Coronary artery (tissue), 2 donors: ENCODE results near the gene OR1Q1.

Source experiments
- DNase-seq: peaks from one replicate; pipeline ENCODE4 v3.0.0-alpha.2; 2017; ENCODE audit warnings: low spot score
- H3K27ac ChIP-seq, 2 donors: fragments of 200-600 bp; sonication (generic); one replicate each; pipeline ENCODE4 v1.5.1; 2016 to 2019
- H3K4me3 ChIP-seq: fragments of 200-600 bp; sonication (generic); 2 replicates; pipeline ENCODE4 v1.5.1; 2016; ENCODE audit warnings: mild to moderate bottlenecking, moderate library complexity
- TF ChIP-seq, protein P1 (sequence below): fragments of 200-600 bp; sonication (generic); IDR thresholded peaks from one replicate; pipeline ENCODE4 v1.5.1; 2019; ENCODE audit warnings: antibody characterized with exemption

OR1Q1 gene

DNA sequence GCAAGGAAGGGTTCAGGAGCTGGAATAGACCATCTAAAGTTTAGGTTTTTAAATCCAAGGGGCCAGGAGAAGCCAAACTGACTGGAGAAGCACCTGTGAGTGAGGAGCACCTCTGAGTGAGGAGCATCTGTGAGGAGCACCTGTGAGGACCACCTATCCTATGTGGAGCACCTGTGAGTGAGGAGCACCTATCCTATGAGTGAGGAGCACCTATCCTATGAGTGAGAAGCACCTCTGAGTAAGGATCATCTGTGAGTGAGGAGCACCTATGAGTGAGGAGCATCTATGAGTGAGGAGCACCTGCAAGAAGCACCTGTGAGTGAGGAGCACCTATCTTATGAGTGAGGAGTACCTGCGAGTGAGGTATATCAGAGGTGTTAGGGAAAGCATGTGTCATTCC lies 8.0 kb upstream of the OR1Q1 start:
- DNase-seq, result no peak
- TF ChIP-seq, protein P1, sequence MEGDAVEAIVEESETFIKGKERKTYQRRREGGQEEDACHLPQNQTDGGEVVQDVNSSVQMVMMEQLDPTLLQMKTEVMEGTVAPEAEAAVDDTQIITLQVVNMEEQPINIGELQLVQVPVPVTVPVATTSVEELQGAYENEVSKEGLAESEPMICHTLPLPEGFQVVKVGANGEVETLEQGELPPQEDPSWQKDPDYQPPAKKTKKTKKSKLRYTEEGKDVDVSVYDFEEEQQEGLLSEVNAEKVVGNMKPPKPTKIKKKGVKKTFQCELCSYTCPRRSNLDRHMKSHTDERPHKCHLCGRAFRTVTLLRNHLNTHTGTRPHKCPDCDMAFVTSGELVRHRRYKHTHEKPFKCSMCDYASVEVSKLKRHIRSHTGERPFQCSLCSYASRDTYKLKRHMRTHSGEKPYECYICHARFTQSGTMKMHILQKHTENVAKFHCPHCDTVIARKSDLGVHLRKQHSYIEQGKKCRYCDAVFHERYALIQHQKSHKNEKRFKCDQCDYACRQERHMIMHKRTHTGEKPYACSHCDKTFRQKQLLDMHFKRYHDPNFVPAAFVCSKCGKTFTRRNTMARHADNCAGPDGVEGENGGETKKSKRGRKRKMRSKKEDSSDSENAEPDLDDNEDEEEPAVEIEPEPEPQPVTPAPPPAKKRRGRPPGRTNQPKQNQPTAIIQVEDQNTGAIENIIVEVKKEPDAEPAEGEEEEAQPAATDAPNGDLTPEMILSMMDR, result no peak
- no peak overlapping the region for H3K27ac ChIP-seq
- H3K4me3 ChIP-seq, result no peak overlapping the region

DNA sequence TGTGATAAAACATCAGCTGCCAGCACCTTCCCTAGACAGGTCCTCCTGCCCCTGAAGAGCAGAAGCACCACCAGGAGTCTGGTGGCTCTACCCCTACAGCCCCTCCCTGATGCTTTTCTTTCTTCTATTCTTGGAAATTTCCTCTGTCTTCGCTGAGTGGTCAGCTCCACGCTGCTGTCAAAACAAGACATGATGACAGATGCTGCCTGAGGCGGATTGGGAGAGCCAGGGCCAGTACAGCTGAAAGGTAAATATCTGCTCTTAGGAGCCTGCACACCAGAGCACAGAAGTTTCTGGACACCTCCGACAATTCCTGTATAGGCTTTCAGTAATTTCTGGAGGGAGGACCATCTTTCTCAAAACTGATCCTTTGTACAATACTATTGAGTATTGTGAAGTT lies 4.7 kb upstream of the OR1Q1 start:
- DNase-seq, result no peak
- no peak overlapping the region for H3K4me3 ChIP-seq
- H3K27ac ChIP-seq, result no peak overlapping the region
- TF ChIP-seq, protein P1, result no peak

DNA sequence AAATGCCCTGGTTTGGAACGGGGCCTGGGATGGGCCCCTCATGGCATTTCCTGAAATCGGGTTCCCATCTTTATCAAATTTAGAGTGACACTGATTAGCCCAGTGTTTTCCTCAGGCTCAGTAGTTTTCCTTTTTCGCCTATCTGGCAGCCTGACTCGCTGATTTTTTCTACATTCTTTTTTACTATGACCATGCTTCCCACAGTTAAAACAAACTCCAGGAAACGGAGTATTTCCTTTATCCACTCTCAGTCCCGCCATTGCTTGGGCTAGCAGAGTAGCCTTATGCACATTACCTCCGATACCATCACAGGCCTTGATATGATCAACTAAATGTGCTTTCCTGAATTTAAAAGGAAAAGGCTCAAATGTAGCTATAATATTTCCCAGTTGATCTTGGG lies 5.5 kb downstream of the OR1Q1 start:
- TF ChIP-seq, protein P1, result no peak
- no peak overlapping the region for H3K4me3 ChIP-seq
- H3K27ac ChIP-seq, result no peak overlapping the region
- no peak for DNase-seq

DNA sequence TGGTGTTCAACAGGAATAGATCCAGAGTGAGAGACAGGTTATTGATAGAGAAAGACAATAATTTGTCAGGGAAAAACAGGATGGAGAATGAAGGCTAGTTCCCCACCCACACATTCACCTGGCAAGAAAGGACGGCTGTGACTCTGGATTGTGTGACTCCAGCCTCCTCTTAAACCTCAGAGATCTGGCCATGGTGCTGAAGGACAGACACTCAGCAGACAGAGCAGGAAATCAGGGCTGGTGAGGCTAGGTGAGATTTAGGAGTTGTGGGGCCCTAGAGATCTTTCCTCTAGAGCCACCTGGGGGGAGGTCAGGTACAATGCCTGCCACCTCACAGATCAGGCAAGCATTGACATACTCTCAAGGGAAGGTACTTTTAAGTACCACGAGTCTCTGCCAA lies 27.7 kb downstream of the OR1Q1 start:
- Histone ChIP-seq H3K4me3 (no peak overlapping the region), H3K27ac (no peak overlapping the region)
- TF ChIP-seq, protein P1, result no peak
- DNase-seq, result no peak

DNA sequence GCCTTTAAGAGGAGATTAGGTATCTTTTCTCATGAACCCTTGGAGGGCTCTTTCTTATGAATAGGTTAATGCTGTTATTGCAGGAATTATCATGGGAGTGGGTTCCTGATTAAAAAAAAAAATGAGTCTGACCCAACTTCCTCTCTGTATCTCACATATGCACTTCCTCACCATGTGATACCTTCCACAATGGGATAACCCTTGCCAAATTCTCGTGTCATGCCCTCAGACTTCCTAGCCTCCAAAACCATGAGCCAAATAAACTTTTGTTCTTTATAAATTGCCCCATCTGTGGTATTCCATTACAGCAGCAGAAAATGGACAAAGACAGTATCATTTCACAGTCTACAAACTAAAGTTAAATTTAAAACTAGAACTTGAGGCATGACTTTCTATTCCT lies 41.8 kb downstream of the OR1Q1 start:
- DNase-seq, result no peak
- TF ChIP-seq, protein P1, result no peak
- H3K27ac ChIP-seq, result no peak overlapping the region
- H3K4me3 ChIP-seq, result no peak overlapping the region

DNA sequence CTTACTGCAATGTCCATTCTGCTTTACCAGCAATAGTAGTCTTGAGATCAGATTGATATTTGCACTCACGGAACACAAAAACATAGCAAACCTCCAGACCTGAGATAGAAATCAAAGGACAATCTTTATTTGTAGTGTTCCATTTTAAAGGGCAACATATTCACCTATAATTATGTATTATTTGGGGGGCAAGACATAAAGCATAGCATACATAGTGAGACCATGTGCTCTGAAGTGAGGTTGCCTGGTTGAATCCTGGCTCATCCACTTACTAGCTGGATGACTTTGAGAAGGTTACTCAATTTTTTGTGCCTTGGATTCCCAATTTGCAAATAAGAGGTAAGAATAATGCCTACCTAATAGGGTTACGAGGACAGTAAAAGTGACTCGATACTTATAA lies 43.0 kb downstream of the OR1Q1 start, which contains the start of gene OR1B1:
Gene OR1B1, minus strand, starts transcription at position 101 of the 400 bp plus-strand sequence.
- DNase-seq, result no peak
- Histone ChIP-seq H3K4me3 (no peak within 1 kb of the TSS), H3K27ac (no peak within 1 kb of the TSS)
- TF ChIP-seq, protein P1, result no peak

DNA sequence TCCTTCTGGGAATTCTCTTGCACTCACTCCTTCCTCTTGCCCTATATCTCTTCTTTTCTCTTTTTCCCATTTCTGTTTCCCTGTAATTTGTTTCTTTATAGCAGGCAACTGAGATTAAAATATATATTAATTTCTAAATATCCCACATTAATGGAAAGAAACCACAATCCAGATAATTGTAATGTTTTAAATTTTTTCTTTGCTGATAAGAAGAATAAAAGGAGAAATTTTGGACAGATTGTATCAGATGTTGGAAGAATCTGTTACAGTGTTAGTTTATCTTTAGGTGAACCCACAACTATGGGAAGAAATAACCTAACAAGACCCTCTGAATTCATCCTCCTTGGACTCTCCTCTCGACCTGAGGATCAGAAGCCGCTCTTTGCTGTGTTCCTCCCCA lies 46.9 kb downstream of the OR1Q1 start, which contains the start of gene OR1L1:
Gene OR1L1, plus strand, starts transcription at position 301 of the 400 bp plus-strand sequence. Its CDS starts 0 bp downstream, at position 301.
- Histone ChIP-seq H3K27ac (no peak within 1 kb of the TSS), H3K4me3 (no peak within 1 kb of the TSS)
- TF ChIP-seq, protein P1, result no peak
- no peak for DNase-seq
